Lower leg skin (tissue), 3 donors: ENCODE data around the gene IL11RA.

Source experiments
- POLR2A ChIP-seq, 2 donors: fragments of 450-650 bp; IDR thresholded peaks; one replicate each; pipeline ENCODE4 v1.6.1; 2016 to 2017; ENCODE audit warnings: antibody characterized with exemption in 2 of 2, mild to moderate bottlenecking in 1 of 2, moderate library complexity in 1 of 2
- TF ChIP-seq, protein P1 (sequence below), 3 donors: fragments of 450-650 bp; IDR thresholded peaks; one replicate each; pipeline ENCODE4 v1.5.1; 2016; ENCODE audit warnings: antibody characterized with exemption in 3 of 3, mild to moderate bottlenecking in 3 of 3, moderate library complexity in 2 of 3

DNA sequence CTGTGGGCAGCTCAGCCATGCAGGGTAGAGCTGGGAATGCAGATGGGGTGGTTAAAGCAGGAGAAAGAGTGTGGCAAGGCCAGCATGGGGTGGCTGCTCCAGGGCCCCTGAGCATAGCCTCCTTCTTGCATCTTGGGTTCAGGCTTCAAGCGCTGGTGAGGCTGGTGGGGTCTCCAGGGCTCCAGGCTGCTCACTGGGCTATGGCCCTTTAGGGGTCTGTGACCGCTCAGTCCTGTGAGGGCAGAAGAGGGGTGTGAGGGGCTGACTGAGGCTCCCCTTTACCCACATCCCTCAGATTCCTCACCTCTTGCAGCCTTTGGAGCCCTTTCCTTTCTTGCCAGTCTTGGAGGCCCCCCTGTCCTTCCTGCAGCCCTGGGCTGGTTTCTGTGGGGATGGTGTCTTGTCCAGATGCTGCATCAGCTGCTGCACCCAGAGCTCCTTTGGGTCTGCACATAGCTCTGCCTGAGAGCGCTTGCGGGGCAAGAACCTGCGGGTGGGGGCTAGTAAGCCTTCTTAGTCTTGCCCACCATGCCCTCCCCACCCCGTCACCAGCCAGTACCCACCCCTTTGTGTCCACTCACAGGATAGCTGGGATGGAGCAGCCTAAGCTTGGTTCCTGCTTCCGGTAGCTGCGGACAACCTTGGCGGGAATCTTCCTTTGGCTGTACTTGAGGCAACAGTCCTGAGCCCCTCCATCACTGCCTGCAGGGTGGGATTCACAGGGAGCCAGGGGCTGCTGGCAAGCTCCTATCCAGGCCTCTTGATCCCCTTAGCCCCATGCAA, 57.4 kb downstream of the IL11RA start:
- TF ChIP-seq, protein P1, sequence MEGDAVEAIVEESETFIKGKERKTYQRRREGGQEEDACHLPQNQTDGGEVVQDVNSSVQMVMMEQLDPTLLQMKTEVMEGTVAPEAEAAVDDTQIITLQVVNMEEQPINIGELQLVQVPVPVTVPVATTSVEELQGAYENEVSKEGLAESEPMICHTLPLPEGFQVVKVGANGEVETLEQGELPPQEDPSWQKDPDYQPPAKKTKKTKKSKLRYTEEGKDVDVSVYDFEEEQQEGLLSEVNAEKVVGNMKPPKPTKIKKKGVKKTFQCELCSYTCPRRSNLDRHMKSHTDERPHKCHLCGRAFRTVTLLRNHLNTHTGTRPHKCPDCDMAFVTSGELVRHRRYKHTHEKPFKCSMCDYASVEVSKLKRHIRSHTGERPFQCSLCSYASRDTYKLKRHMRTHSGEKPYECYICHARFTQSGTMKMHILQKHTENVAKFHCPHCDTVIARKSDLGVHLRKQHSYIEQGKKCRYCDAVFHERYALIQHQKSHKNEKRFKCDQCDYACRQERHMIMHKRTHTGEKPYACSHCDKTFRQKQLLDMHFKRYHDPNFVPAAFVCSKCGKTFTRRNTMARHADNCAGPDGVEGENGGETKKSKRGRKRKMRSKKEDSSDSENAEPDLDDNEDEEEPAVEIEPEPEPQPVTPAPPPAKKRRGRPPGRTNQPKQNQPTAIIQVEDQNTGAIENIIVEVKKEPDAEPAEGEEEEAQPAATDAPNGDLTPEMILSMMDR (IDR thresholded peaks at IDR 0.05): no peak
- TF ChIP-seq POLR2A (IDR thresholded peaks at IDR 0.05): no peak
